SW 1271 (cell line): ENCODE results near the gene ITPR2.
"Not testable (repeated sequence)": the region's sequence is repeated elsewhere in the genome, so short reads cannot be mapped to it uniquely, and the experiment has no call there.

Experiments
- DNase-seq, 2 experiments: peaks; one replicate each; lab custom pipeline; 2025; lab: John Stamatoyannopoulos, UW

The ITPR2 gene

GRCh38 chr12:26564391-26564790, 268.6 kb downstream of the ITPR2 start:
- no peak for DNase-seq

- DNase-seq = no peak
Measured at GRCh38 chr12:26563552-26563951, 269.4 kb downstream of the ITPR2 start.

GRCh38 chr12:26557326-26557725, 275.7 kb downstream of the ITPR2 start:
- no peak for DNase-seq

- no peak for DNase-seq
Measured at GRCh38 chr12:26556916-26557315, 276.1 kb downstream of the ITPR2 start.

- DNase-seq = no peak
Measured at GRCh38 chr12:26555139-26555538, 277.9 kb downstream of the ITPR2 start.

- no peak for DNase-seq
Measured at GRCh38 chr12:26554332-26554731, 278.7 kb downstream of the ITPR2 start.

- DNase-seq = no peak
Measured at GRCh38 chr12:26551385-26551784, 281.6 kb downstream of the ITPR2 start.

GRCh38 chr12:26548227-26548626, 284.8 kb downstream of the ITPR2 start:
- DNase-seq = no peak

GRCh38 chr12:26546535-26547314, 286.3 kb downstream of the ITPR2 start:
- DNase-seq = no peak

- no peak for DNase-seq
Measured at GRCh38 chr12:26539131-26539530, 293.9 kb downstream of the ITPR2 start.

GRCh38 chr12:26537651-26538050, 295.3 kb downstream of the ITPR2 start:
- DNase-seq = no peak

GRCh38 chr12:26537126-26537525, 295.9 kb downstream of the ITPR2 start:
- DNase-seq = no peak

GRCh38 chr12:26535826-26536225, 297.2 kb downstream of the ITPR2 start:
- no peak for DNase-seq

- no peak for DNase-seq
Measured at GRCh38 chr12:26534071-26534470, 298.9 kb downstream of the ITPR2 start.

GRCh38 chr12:26533211-26533610, 299.8 kb downstream of the ITPR2 start:
- DNase-seq = no peak

- no peak for DNase-seq
Measured at GRCh38 chr12:26530461-26530860, 302.5 kb downstream of the ITPR2 start.

GRCh38 chr12:26528943-26529342, 304.1 kb downstream of the ITPR2 start:
- no peak for DNase-seq

- DNase-seq = no peak
Measured at GRCh38 chr12:26527682-26528081, 305.3 kb downstream of the ITPR2 start.

GRCh38 chr12:26524862-26525465, 308.0 kb downstream of the ITPR2 start:
- DNase-seq = no peak

- no peak for DNase-seq
Measured at GRCh38 chr12:26523708-26524150, 309.3 kb downstream of the ITPR2 start.

- DNase-seq = no peak
Measured at GRCh38 chr12:26520869-26521268, 312.1 kb downstream of the ITPR2 start.

GRCh38 chr12:26520109-26520508, 312.9 kb downstream of the ITPR2 start:
- no peak for DNase-seq

- DNase-seq = no peak
Measured at GRCh38 chr12:26519462-26519861, 313.5 kb downstream of the ITPR2 start.

- DNase-seq = not testable (repeated sequence)
Measured at GRCh38 chr12:26517320-26517719, 315.7 kb downstream of the ITPR2 start.
